H9 (cell line): ENCODE results near the gene KRT39. TPM values are rescaled to one million over a fixed set of nuclear protein-coding genes. Genes with fewer than 3 reads are reported as not detected.

ENCODE experiments used
- DNase-seq: peaks from one replicate; pipeline ENCODE4 v3.0.0-alpha.2; 2017
- H2AFZ ChIP-seq: one replicate; pipeline ENCODE4 v1.6.1; 2013; ENCODE audit warnings: mild to moderate bottlenecking, low read length, control low read depth, moderate library complexity
- H2AK5ac ChIP-seq: 2 replicates; pipeline ENCODE4 v1.6.1; 2013; ENCODE audit warnings: low read length, control low read depth, mixed read lengths; ENCODE audit not compliant: insufficient read length
- H2BK120ac ChIP-seq: one replicate; pipeline ENCODE4 v1.6.1; 2013; ENCODE audit warnings: low read depth, mild to moderate bottlenecking, low read length, control low read depth, inconsistent platforms; ENCODE audit not compliant: poor library complexity, severe bottlenecking
- H2BK12ac ChIP-seq: 2 replicates; pipeline ENCODE4 v1.6.1; 2013; ENCODE audit warnings: low read length, control low read depth, mixed read lengths, low read depth; ENCODE audit not compliant: insufficient read length
- H2BK15ac ChIP-seq: 2 replicates; pipeline ENCODE4 v1.6.1; 2013; ENCODE audit warnings: low read depth, low read length, control low read depth
- H2BK20ac ChIP-seq: one replicate; pipeline ENCODE4 v1.6.1; 2013; ENCODE audit warnings: low read depth, mild to moderate bottlenecking, low read length, control low read depth, inconsistent platforms; ENCODE audit not compliant: poor library complexity, severe bottlenecking
- H2BK5ac ChIP-seq: 2 replicates; pipeline ENCODE4 v1.6.1; 2013; ENCODE audit warnings: low read length, control low read depth, mixed read lengths; ENCODE audit not compliant: insufficient read length
- H3K14ac ChIP-seq: 2 replicates; pipeline ENCODE4 v1.6.1; 2013; ENCODE audit warnings: low read length, control low read depth; ENCODE audit not compliant: insufficient read depth
- H3K18ac ChIP-seq: 2 replicates; pipeline ENCODE4 v1.6.1; 2013; ENCODE audit warnings: low read depth, mild to moderate bottlenecking, mixed read lengths, low read length, control low read depth; ENCODE audit not compliant: insufficient read length
- H3K23ac ChIP-seq: 2 replicates; pipeline ENCODE4 v1.6.1; 2013; ENCODE audit warnings: low read length, control low read depth, mixed read lengths, low read depth; ENCODE audit not compliant: insufficient read length
- H3K23me2 ChIP-seq: 2 replicates; pipeline ENCODE4 v1.6.1; 2013; ENCODE audit warnings: low read depth, mild to moderate bottlenecking, mixed read lengths, low read length, control low read depth; ENCODE audit not compliant: insufficient read length, poor library complexity, severe bottlenecking
- H3K27ac ChIP-seq: 2 replicates; pipeline ENCODE4 v1.5.1; 2013; ENCODE audit warnings: low read length, control low read depth, mixed read lengths, low read depth; ENCODE audit not compliant: insufficient read length
- H3K27me3 ChIP-seq: 2 replicates; pipeline ENCODE4 v1.6.1; 2013; ENCODE audit warnings: low read length, control low read depth, inconsistent platforms; ENCODE audit not compliant: insufficient read depth
- H3K4ac ChIP-seq: 2 replicates; pipeline ENCODE4 v1.6.1; 2013; ENCODE audit warnings: low read depth, mild to moderate bottlenecking, control low read depth, inconsistent platforms, low read length, moderate library complexity
- H3K4me1 ChIP-seq: 2 replicates; pipeline ENCODE4 v1.6.1; 2013; ENCODE audit warnings: low read length, control low read depth, inconsistent platforms; ENCODE audit not compliant: insufficient read depth
- H3K4me2 ChIP-seq: 2 replicates; pipeline ENCODE4 v1.6.1; 2013; ENCODE audit warnings: low read length, control low read depth, mixed read lengths; ENCODE audit not compliant: insufficient read length, insufficient read depth
- H3K56ac ChIP-seq: 2 replicates; pipeline ENCODE4 v1.6.1; 2013; ENCODE audit warnings: low read depth, mild to moderate bottlenecking, mixed read lengths, low read length, control low read depth; ENCODE audit not compliant: insufficient read length
- H3K79me1 ChIP-seq: 2 replicates; pipeline ENCODE4 v1.6.1; 2013; ENCODE audit warnings: low read depth, mild to moderate bottlenecking, moderate library complexity, low read length, control low read depth, inconsistent platforms; ENCODE audit not compliant: insufficient read depth, poor library complexity, severe bottlenecking
- H3K79me2 ChIP-seq: 2 replicates; pipeline ENCODE4 v1.6.1; 2013; ENCODE audit warnings: low read length, control low read depth, inconsistent platforms; ENCODE audit not compliant: insufficient read depth
- H3K9ac ChIP-seq: 2 replicates; pipeline ENCODE4 v1.6.1; 2013; ENCODE audit warnings: low read length, control low read depth, mixed read lengths; ENCODE audit not compliant: insufficient read length; ENCODE audit errors: extremely low read depth
- H3K9me3 ChIP-seq: one replicate; pipeline ENCODE4 v1.6.1; 2013; ENCODE audit warnings: low read depth, low read length, inconsistent platforms; ENCODE audit not compliant: control insufficient read depth
- H3T11ph ChIP-seq: one replicate; pipeline ENCODE4 v1.6.1; 2013; ENCODE audit warnings: mild to moderate bottlenecking, low read length, control low read depth, inconsistent platforms
- H4K20me1 ChIP-seq: one replicate; pipeline ENCODE4 v1.6.1; 2013; ENCODE audit not compliant: control insufficient read depth, insufficient read length, insufficient read depth
- H4K5ac ChIP-seq: 2 replicates; pipeline ENCODE4 v1.6.1; 2013; ENCODE audit warnings: low read depth, mild to moderate bottlenecking, mixed read lengths, low read length, control low read depth; ENCODE audit not compliant: insufficient read length
- H4K8ac ChIP-seq: replicated peaks from 2 replicates; pipeline ENCODE4 v1.6.1; 2013; ENCODE audit warnings: low read length, control low read depth, mixed read lengths, low read depth; ENCODE audit not compliant: insufficient read length
- H4K91ac ChIP-seq: 2 replicates; pipeline ENCODE4 v1.6.1; 2013; ENCODE audit warnings: low read depth, mild to moderate bottlenecking, moderate library complexity, mixed read lengths, low read length, control low read depth; ENCODE audit not compliant: insufficient read length
- H3K27ac Mint-ChIP-seq, 3 experiments: 2 replicates in 2 of 3; 3 replicates in 1 of 3; pipeline ENCODE4 v1.8.0; 2020 to 2021; ENCODE audit warnings: mixed read lengths in 3 of 3, mild to moderate bottlenecking in 1 of 3, moderate library complexity in 1 of 3
- H3K27me3 Mint-ChIP-seq: 2 replicates; pipeline ENCODE4 v1.8.0; 2021; ENCODE audit warnings: low read depth, mild to moderate bottlenecking, moderate library complexity, mixed read lengths
- H3K36me3 Mint-ChIP-seq, 3 experiments: 2 replicates in 2 of 3; 3 replicates in 1 of 3; pipeline ENCODE4 v1.8.0; 2020 to 2021; ENCODE audit warnings: low read depth in 3 of 3, mixed read lengths in 3 of 3; ENCODE audit not compliant: insufficient read depth in 1 of 3
- H3K4me1 Mint-ChIP-seq, 2 experiments: 2 replicates each; pipeline ENCODE4 v1.8.0; 2020; ENCODE audit warnings: mixed read lengths in 2 of 2
- H3K4me3 Mint-ChIP-seq, 2 experiments: 2 replicates in 1 of 2; 3 replicates in 1 of 2; pipeline ENCODE4 v1.8.0; 2020 to 2021; ENCODE audit warnings: mild to moderate bottlenecking in 2 of 2, mixed read lengths in 2 of 2, moderate library complexity in 1 of 2
- H3K9me3 Mint-ChIP-seq, 2 experiments: 2 replicates in 1 of 2; 3 replicates in 1 of 2; pipeline ENCODE4 v1.8.0; 2020; ENCODE audit warnings: mild to moderate bottlenecking in 2 of 2, mixed read lengths in 2 of 2, moderate library complexity in 1 of 2
- WGBS: extraction: QIAGEN DNeasy Blood & Tissue Kit; methylation state at CpG from one replicate; pipeline ENCODE4 v1.1.7; 2013; ENCODE audit warnings: missing lambda C conversion rate, low lambda C conversion rate, mixed read lengths; ENCODE audit not compliant: insufficient read length; ENCODE audit errors: extremely low coverage; 5-methylcytosine and 5-hydroxymethylcytosine counted together
- total RNA-seq: library from RNA; stranded (reverse); gene quantifications from 2 replicates; pipeline ENCODE4 v1.2.1, GENCODE V29; 2021
- TF ChIP-seq, protein P1 (sequence below): fragments of 200-600 bp; sonication (generic); conservative IDR thresholded peaks from 3 replicates; pipeline ENCODE4 v1.8.0; 2021; ENCODE audit warnings: antibody characterized with exemption, mild to moderate bottlenecking

The KRT39 gene
- total RNA-seq, 1 experiment from 2014 or later = not detected

DNA sequence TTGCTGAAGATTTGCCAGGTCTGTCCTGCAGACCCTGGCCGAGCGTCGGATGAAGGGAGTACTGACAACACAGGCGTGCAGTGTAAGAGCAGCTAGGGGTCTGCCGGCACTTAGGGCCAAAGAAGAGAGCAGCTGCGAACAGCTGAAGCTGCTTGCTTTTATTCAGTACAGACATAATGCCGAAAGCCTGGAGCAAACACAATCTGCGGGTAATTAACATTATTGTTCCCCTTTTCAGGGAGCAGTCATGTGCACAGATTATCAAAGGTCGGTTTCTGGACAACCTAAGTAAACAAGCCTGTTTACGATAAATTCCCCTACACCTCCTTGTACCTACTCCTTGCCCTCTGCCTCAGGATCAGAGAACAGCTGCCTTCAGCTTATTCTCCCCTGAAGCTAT, 17.3 kb downstream of the KRT39 start:
- TF ChIP-seq, protein P1, sequence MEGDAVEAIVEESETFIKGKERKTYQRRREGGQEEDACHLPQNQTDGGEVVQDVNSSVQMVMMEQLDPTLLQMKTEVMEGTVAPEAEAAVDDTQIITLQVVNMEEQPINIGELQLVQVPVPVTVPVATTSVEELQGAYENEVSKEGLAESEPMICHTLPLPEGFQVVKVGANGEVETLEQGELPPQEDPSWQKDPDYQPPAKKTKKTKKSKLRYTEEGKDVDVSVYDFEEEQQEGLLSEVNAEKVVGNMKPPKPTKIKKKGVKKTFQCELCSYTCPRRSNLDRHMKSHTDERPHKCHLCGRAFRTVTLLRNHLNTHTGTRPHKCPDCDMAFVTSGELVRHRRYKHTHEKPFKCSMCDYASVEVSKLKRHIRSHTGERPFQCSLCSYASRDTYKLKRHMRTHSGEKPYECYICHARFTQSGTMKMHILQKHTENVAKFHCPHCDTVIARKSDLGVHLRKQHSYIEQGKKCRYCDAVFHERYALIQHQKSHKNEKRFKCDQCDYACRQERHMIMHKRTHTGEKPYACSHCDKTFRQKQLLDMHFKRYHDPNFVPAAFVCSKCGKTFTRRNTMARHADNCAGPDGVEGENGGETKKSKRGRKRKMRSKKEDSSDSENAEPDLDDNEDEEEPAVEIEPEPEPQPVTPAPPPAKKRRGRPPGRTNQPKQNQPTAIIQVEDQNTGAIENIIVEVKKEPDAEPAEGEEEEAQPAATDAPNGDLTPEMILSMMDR = no peak
- Histone ChIP-seq H3K79me2 (no peaks in the 10 kb centered on the region), H3K27ac (no peak overlapping the region), H3K18ac (no peak overlapping the region), H2AFZ (no peak overlapping the region), H2BK15ac (no peak overlapping the region), H2BK12ac (no peak overlapping the region), H3K4me1 (no peaks in the 10 kb centered on the region), H3T11ph (no peak overlapping the region), H3K4me2 (no peak overlapping the region), H3K27me3 (no peaks in the 10 kb centered on the region), H2BK20ac (no peak overlapping the region), H3K23me2 (no peaks in the 10 kb centered on the region), H3K79me1 (no peaks in the 10 kb centered on the region), H4K8ac (no peak overlapping the region), H4K5ac (no peak overlapping the region), H3K56ac (no peak overlapping the region), H3K23ac (no peak overlapping the region), H3K9ac (no peak overlapping the region), H2BK5ac (no peak overlapping the region), H3K9me3 (no peaks in the 10 kb centered on the region), H2AK5ac (no peak overlapping the region), H4K91ac (no peak overlapping the region), H3K4ac (no peak overlapping the region), H3K14ac (no peak overlapping the region), H2BK120ac (no peak overlapping the region), H4K20me1 (no peaks in the 10 kb centered on the region)
- Mint-ChIP-seq H3K4me3 (no peak overlapping the region), H3K27ac (no peak overlapping the region), H3K9me3 (no peaks in the 10 kb centered on the region), H3K36me3 (no peaks in the 10 kb centered on the region), H3K4me1 (peaks cover 0 to 11% of the 10 kb centered on the region in 2 experiments; a peak in 3 of 4 replicates), H3K27me3 (no peaks in the 10 kb centered on the region; the same call in 1 of the 2 replicates)
- no peak for DNase-seq
- WGBS = no CpG with 5 or more reads among the region's 10 CpGs
